Stimulated activated CD8-positive, alpha-beta memory T cell treated with anti-CD3 and anti-CD28 coated beads, Interleukin-15, amount 100 ng/mL, for 48 hours (primary cell): ENCODE results near the gene SMARCD3.

ENCODE experiments used
- DNase-seq, 2 donors: peaks; one replicate each; pipeline ENCODE4 v3.0.0-alpha.2; 2020; ENCODE audit warnings: low read depth in 2 of 2

The SMARCD3 gene

GRCh38 chr7:151210087-151210854 lies 38.2 kb downstream of the SMARCD3 start, which contains the start of gene H2BK1:
Gene H2BK1, minus strand, starts transcription at chr7:151210488. Its CDS starts 170 bp downstream, at chr7:151210318.
- DNase-seq = no peak

- DNase-seq = no peak
Observed at GRCh38 chr7:151209588-151209987, 38.9 kb downstream of the SMARCD3 start.

GRCh38 chr7:151208253-151208862 lies 40.1 kb downstream of the SMARCD3 start:
- DNase-seq = no peak

- no peak for DNase-seq
Observed at GRCh38 chr7:151207804-151208203, 40.7 kb downstream of the SMARCD3 start.

DNA sequence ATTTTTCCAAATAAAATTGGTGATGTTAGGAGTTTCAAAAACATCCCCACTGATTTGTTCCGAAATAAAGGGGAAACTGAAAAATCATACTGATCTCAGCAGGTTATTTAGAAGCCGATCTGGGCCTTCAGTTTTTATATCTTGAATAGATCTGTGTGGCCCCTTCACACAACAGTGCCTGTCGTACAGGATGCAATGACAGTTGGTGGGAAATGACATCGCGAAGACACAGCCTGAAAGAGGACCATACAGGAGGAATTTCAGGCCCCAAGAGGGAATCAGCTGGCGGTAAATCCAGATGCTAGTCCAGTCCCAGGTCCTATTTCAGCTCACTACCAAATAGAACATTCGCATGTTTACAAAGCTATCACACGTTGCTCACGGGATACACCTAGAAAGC lies 41.2 kb downstream of the SMARCD3 start:
- DNase-seq = no peak

- no peak for DNase-seq
Observed at GRCh38 chr7:151206914-151207313, 41.6 kb downstream of the SMARCD3 start.

GRCh38 chr7:151205730-151206129 lies 42.8 kb downstream of the SMARCD3 start:
- no peak for DNase-seq

GRCh38 chr7:151204383-151205032 lies 44.0 kb downstream of the SMARCD3 start:
- no peak for DNase-seq

DNA sequence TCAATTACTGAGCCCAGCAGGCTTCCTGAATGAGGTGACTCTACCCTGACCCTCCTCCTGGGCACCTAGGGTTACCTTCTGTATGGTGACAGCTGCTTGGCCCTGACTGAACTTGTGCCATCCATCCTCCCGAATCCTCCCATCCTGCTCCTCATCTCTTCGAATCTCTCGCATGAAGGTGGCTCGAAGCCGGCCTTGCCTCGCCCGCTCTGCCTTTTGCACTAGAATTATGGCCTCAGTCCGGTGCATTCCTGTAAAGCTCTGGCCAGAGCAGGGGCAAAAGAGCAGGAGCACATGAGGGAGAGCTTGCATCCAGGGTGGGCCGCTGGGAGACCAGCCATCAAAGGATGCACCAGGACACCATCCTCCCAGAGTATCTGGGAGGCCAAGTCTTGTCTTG lies 45.7 kb downstream of the SMARCD3 start:
- no peak for DNase-seq

- DNase-seq = no peak
Observed at GRCh38 chr7:151201751-151202150, 46.7 kb downstream of the SMARCD3 start.

- DNase-seq = no peak
Observed at GRCh38 chr7:151201344-151201743, 47.1 kb downstream of the SMARCD3 start.

- DNase-seq = no peak
Observed at GRCh38 chr7:151198945-151199848, 49.3 kb downstream of the SMARCD3 start.

DNA sequence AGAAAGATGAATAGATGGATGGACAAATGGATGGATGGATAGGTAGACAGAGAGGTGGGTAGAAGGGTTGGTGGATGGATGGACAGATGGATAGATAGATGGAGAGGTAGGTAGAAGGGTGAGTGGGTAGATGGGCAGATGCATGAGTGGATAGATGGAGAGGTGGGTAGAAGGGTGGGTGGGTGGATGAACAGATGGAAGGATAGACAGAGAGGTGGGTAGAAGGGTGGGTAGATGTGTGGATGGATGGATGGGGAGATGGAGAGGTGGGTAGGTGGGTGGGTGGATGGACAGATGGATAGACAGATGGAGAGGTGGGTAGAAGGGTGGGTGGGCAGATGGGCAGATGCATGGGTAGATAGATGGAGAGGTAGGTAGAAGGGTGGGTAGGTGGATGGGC lies 50.6 kb downstream of the SMARCD3 start:
- no peak for DNase-seq

DNA sequence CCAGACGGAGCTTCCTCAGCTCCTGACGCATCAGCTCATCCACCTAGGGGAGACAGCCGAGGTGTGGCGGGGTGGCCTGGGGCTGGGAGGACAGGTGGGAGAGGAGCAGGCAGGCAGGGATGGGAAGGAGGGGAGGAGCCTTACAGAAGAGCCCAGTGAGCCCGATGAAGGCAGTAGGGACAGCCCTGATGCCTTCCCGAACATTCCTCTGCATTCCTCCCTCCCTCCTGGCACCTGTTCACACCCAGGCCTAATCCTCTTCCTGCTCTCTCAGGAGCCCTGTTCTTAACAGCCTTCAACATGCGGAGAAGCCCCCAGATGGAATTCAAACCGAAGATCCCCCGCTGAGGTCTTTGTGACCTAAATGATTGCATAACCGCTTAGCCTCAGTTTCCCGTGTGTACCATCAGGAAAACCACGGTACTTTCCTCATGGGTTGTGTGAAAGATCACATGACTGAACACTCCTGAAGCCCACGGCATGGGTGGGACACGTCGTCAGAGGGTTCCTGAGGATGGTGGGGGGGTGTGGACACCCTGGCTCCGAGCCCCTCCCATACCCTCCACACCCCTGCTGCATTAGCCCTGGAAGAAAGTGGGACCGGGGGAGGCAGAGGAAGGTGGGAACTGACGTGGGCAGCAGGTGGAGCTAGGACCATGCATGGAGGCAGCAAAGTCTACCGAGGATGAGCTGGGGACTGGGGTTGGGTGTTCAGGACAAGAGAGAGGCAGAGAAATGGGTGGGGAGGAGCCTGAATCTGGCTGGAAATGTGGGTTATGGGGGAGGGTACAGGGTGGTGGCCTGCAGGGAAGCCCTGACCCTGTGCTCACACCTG lies 52.7 kb downstream of the SMARCD3 start:
- no peak for DNase-seq

DNA sequence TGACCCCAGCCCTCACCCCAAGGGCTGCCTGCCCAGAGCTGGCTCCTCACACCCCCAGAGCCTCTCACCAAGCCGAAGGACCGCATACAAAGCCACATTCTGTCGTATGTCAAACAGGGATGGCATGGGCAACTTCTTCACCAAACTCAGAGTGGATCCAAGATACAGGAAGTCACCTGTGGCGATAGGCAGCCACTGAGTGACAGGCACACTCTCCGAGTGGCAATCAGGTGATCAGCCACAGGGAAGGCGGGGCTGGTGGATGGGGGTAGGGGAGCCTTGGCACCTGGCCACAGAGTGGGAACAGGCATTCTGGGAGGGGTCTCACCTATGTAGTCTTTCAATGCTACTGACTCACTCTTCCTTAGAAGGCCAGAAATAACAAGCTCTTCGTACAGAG lies 54.3 kb downstream of the SMARCD3 start:
- no peak for DNase-seq

DNA sequence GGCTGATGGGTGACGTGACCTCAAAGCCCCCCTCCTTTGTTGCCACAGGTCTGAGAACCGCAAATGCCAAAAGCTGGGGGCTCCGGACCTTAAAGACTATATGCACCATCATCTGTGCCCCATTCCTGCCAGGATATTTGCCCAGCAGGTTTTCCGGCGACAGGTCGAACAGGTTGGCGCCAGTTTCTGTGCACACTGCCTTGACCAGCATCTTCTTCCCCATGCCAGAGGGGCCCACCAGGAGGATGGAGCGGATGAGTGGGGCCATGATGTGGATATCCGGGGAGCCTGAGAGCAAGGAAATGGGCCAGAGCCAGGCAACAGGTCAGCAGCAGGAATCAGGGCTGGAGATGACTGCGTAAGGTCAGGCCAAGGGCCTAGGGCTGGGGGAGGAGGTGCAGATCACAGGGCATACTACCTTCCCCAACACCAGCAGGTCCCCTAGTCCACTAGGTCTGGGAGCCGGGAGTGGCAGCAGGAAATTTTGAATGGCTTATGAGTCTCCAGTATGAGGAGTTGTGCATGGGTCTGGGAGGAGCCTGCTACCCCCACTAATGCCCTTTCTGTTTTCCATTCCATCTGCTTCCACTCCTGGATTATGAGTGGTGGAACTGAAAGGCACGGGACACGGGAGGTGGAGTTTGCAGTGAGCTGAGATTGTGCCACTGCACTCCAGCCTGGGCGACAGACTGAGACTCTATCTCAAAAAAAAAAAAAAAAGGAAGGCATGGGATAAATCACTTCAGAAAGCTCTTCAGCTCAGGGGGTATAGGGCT lies 55.1 kb downstream of the SMARCD3 start:
- DNase-seq = no peak

- no peak for DNase-seq
Observed at GRCh38 chr7:151192002-151192539, 56.4 kb downstream of the SMARCD3 start.

DNA sequence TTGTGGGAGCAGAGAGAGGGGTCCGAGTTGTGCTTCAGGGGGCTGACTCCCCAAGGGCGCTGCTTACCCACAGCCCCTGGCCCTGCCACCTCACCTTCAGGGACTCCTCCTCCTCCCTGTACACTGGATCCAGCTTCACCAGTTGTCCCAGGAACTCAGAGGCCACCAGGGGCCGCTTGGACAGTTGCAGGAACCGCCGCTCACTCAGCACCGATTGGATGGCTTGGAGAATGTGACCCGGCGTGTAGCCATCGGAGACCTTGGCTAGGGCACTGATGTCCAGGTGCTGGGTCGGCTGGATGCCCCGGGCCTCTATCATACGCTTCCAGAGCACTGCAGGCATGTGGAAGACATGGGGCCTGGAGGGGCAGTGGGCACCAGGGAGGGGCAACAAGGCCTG lies 57.0 kb downstream of the SMARCD3 start:
- no peak for DNase-seq

DNA sequence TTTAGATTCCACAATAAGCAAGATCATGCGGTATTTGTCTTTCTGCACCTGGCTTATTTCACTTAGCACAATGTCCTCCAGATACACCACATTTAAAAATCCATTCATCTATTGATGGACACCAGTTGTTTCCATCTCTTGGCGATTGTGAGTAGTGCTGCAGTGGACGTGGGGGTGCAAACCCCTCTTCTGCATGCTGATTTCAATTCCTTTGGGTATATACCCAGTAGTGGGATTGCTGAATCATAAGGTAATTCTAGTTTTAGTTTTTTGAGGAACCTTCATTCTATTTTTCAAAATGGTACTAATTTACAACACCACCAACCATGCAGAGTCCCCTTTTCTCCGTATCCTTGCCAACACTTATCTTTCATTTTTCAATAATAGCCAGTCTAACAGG lies 59.5 kb downstream of the SMARCD3 start:
- no peak for DNase-seq
